Activated T-helper 9 cell treated with anti-CD3 and anti-CD28 coated beads, Interleukin-2, amount 50 U/mL, for 16 hours (primary cell): ENCODE results near the gene HOXD10.

ENCODE experiments used
- DNase-seq: peaks from one replicate; pipeline ENCODE4 v3.0.0-alpha.2; 2020; ENCODE audit warnings: low read depth

Gene HOXD10

GRCh38 chr2:176115883-176116813 lies at the start of gene HOXD10:
Gene HOXD10, plus strand, starts transcription at chr2:176116778. Its CDS starts 56 bp downstream, at chr2:176116834.
- DNase-seq = no peak

GRCh38 chr2:176067589-176068418 lies 48.8 kb upstream of the HOXD10 start:
- no peak for DNase-seq

GRCh38 chr2:176068419-176068832 lies 48.2 kb upstream of the HOXD10 start:
- DNase-seq = no peak

DNA sequence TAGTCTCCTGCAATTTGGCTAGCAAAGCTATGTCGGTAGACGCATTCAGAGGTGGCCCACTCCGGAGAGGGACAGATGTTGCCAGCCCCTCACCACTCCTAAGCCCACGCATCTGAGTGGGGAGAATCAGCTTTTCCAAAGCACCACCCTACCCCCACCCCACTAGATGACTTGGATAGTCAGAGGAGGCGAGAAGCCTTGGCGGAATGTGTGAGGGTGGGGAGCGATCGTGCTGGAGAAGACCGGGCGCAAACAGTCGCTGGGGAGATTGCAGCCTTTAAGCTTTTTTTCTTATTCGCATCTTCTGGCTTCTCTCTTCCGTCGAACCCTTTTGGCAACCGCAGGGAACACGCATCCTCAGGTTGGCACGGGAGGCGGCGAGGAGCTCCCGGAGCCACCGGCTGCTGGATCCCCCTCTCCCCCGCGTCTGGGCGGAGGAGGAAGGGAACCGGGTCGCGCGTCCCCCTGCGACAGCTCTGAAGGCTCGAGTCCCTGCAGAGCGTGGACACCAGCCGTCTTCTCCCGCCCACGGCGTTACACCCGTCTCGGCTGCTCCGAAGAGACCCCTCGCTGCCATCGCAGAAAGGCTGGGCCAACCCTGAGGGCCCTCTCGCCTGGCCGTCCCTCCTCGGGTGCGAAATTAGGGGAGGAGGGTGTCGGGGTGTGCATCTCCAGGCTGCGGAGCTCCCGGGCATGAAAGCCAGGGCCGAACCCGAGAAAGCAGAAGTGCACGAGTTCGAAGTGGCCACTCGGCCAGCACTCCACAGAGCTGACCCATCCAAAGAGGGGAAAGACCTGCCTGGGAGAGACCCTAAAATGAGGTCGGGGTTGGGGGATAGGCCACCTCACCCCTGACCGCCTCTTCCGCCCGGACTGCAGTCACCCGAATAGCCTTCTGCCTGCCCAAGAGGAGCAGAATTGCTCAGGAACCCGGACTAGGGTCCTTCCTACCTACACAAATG lies 45.0 kb upstream of the HOXD10 start:
- no peak for DNase-seq

GRCh38 chr2:176072292-176072669 lies 44.3 kb upstream of the HOXD10 start:
- DNase-seq = no peak

- no peak for DNase-seq
Observed at GRCh38 chr2:176072951-176073904, 43.4 kb upstream of the HOXD10 start.

GRCh38 chr2:176074919-176075425 lies 41.6 kb upstream of the HOXD10 start:
- DNase-seq = no peak

- DNase-seq = no peak
Observed at GRCh38 chr2:176075481-176075880, 41.1 kb upstream of the HOXD10 start.

DNA sequence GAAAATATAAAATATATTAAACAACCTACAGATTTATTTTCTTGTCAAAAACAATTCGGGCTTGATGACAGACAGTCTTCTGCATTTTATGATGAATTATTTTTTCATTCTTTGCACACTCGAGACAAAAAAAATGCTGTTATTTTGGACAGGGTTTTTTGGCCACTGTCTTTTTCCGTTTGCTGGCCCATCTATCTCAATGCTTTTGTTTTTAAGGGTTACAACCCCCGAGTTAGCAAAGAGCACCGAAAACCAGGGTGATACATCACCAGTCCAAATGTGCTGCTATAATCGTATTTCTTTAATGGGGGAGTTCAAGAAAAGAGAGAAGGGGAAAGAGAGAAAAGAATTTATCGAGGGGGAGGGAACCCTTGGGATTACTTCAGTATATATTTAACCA lies 40.5 kb upstream of the HOXD10 start:
- DNase-seq = no peak

DNA sequence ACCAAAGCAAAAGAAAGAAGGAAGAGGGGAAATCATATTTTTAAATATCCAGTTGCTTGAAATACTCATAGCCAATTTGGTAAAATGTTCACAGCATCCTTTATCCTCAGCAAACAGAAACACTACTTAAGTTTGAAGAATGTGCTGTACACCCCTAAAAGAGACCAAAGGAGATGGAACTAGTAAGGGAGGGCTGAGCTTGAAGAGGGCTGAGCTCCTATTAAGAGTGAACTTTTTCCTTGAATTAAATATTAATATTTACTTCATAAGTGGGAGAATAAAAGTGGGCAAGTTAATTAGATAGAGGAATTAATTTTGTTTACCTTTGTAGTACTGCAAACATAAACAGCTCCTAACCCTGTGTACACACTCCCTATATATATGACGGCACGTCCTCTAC lies 39.8 kb upstream of the HOXD10 start:
- DNase-seq = no peak

- DNase-seq = no peak
Observed at GRCh38 chr2:176078541-176079284, 37.9 kb upstream of the HOXD10 start.

DNA sequence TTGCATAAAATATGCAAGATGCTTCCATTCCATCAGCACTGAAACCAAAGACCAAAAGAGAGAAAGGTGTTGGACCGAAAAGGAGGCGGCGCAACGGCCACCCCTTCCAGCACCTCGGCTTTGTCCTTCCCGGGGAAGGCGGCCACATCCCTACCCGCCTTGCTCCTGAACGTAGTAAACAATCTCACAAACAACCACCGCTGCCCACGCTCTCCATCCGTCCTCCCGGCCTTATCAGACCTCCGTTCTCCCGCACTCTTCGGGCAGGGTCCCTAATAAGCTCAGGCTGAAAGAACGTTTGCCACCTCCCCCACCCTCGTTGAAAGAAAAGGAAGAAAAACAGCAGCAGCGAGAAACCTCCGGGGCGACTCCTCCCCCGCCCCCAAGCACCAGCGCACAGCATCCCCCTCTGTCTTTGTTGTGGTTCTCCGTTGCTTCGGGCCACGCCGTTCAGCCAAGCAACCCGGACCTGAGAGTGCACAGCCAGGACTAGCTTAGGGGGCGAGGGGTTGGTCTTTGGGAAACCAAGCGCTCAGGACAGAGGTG lies 37.2 kb upstream of the HOXD10 start:
- no peak for DNase-seq

DNA sequence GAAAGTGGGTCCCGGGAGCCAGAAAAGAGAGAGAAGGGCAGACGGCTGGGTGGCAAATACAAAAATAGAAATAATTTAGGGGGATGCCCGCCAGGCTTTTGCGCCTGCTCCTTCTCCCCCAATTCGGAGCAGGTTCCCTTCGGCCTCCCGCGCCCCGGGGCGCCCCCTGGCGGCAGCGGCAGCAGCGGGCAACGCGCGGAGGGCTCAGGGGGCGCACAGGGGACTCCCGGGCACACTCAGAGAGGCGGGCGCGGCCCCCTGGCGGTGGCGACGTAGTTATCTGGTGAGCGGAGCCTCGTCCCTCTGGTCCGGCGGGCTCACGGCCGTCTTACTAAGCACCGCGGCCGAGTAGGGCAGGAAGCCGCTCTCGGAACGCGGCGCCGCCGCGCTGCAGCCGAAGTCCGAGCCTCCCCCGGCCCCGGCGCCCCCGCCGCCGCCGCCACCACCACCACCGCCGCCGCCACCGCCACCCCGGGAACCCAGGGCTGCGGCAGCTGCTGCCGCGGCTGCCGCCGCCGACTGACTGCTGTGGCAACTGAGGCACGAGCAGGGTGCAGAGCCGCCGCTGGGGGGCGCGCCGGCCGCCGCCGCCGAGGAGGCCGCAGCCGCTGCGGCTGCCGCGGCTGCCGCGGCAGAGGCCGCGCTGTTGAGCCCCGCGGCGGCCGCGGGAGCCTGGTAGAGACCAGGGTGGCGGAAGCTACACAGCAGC lies 36.6 kb upstream of the HOXD10 start:
- DNase-seq = no peak

DNA sequence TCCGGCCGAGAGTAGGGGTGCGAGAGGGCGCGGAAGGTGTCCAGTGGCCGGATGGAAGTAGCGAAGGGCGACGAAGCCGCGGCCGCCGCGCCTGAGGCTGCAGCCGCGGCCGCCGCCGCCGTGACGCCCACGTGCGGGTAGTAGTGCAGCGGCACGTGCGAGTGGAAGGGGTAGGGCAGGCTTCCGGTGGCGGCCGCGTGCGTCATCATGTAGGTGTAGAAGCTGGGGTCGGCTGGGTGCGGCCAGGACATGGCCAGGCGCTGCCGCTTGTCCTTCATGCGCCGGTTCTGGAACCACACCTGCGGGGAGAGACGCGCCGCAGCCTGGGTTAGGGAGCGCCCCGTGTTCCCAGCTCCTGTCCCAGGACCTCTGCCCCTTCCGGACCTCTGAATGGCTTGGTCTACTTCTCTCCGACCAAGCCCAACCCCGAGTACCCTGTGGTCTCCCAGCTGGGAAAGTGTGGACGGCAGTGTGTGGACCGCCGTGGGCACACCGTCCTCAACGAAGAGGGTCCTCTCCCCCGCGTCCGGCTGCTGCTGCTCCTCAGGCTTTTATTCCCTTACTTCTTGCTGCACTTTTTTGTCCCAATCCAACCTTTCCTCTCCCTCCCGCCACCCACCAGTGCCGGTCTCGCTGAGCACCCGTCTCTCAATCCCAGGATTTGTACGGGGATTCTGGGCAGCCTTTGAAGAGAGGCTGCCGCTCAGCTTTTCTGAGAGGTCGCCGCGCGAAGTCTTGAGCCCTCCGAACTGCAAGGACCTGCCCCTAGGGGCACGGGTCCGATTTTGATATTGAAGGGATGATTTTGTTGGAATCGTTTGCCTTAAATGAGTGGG lies 35.8 kb upstream of the HOXD10 start:
- no peak for DNase-seq

GRCh38 chr2:176081376-176081836 lies 35.2 kb upstream of the HOXD10 start:
- no peak for DNase-seq

- no peak for DNase-seq
Observed at GRCh38 chr2:176081837-176082524, 34.6 kb upstream of the HOXD10 start.

DNA sequence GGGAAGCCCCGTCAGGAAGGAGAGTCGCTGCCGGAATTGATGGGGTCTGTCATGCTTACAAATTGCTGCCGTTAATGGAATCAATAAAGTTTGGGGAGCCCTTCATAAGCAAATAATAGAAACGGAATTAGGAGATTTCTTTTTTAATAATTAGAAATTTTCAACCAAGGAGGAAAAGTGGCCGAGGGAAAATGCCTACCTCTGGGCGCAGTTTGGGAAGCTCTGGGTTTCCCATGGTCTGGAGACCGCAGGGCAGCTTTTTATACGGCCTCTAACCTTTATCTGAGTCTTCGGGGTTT lies 34.1 kb upstream of the HOXD10 start:
- no peak for DNase-seq
